GM21723 (cell line): ENCODE results near the gene PCDH11Y.
A peak's percentile ranks its signal among the peaks of the same experiment; 100 is the strongest.
"Not testable (repeated sequence)": the region's sequence is repeated elsewhere in the genome, so short reads cannot be mapped to it uniquely, and the experiment has no call there.

Experiments used
- ATAC-seq: cut with Tn5 transposase; IDR thresholded peaks from one replicate; pipeline ENCODE4 v1.9.1; 2021; ENCODE audit warnings: mild to moderate bottlenecking, moderate library complexity; ENCODE audit not compliant: unreplicated experiment

The PCDH11Y gene

GRCh38 chrY:5000057-5000456 is at the start of gene PCDH11Y:
PCDH11Y (plus strand) TSS chrY:5000296; CDS start chrY:5057100, 56,804 bp downstream.
- not testable (repeated sequence) for ATAC-seq

- not testable (repeated sequence) for ATAC-seq
Observed at GRCh38 chrY:4967894-4968293, 32.2 kb upstream of the PCDH11Y start.

GRCh38 chrY:4991743-4992400 is 8.2 kb upstream of the PCDH11Y start:
- peak; percentile 97 for ATAC-seq

- ATAC-seq: not testable (repeated sequence)
Observed at GRCh38 chrY:4994892-4995291, 5.2 kb upstream of the PCDH11Y start.

- ATAC-seq: not testable (repeated sequence)
Observed at GRCh38 chrY:5002476-5003184, 2.5 kb downstream of the PCDH11Y start.

GRCh38 chrY:5038972-5039523 is 39.0 kb downstream of the PCDH11Y start:
- ATAC-seq: not testable (repeated sequence)

GRCh38 chrY:5083017-5083416 is 82.9 kb downstream of the PCDH11Y start:
- not testable (repeated sequence) for ATAC-seq

GRCh38 chrY:5182998-5183397 is 182.9 kb downstream of the PCDH11Y start:
- not testable (repeated sequence) for ATAC-seq

GRCh38 chrY:5215116-5215515 is 215.0 kb downstream of the PCDH11Y start:
- ATAC-seq: not testable (repeated sequence)

GRCh38 chrY:5324931-5325330 is 324.8 kb downstream of the PCDH11Y start:
- ATAC-seq: not testable (repeated sequence)

- ATAC-seq: not testable (repeated sequence)
Observed at GRCh38 chrY:5342220-5342619, 342.1 kb downstream of the PCDH11Y start.

- ATAC-seq: not testable (repeated sequence)
Observed at GRCh38 chrY:5543705-5544104, 543.6 kb downstream of the PCDH11Y start.

GRCh38 chrY:5638589-5638988 is 638.5 kb downstream of the PCDH11Y start:
- ATAC-seq: not testable (repeated sequence)

- ATAC-seq: not testable (repeated sequence)
Observed at GRCh38 chrY:5679265-5679664, 679.2 kb downstream of the PCDH11Y start.

GRCh38 chrY:5708727-5709126 is 708.6 kb downstream of the PCDH11Y start:
- not testable (repeated sequence) for ATAC-seq

- not testable (repeated sequence) for ATAC-seq
Observed at GRCh38 chrY:5709788-5710381, 709.8 kb downstream of the PCDH11Y start.

GRCh38 chrY:5761403-5761802 is 761.3 kb downstream of the PCDH11Y start:
- ATAC-seq: not testable (repeated sequence)

GRCh38 chrY:5776485-5776884 is 776.4 kb downstream of the PCDH11Y start:
- not testable (repeated sequence) for ATAC-seq
